GM12878 (cell line): ENCODE results near the gene TMEM229B. TPM values are rescaled to one million over a fixed set of nuclear protein-coding genes. Genes with fewer than 3 reads are reported as not detected.

ENCODE experiments used
- ATAC-seq: fragments of 200-7000 bp; cut with Tn5 transposase; 3 replicates; pipeline ENCODE4 v1.9.1; 2020; ENCODE audit warnings: mild to moderate bottlenecking, moderate library complexity
- BruUV-seq: library from RNA; stranded (reverse); fragments of 400-500 nt; replicated peaks from 2 replicates; lab custom pipeline; 2021; lab: Mats Ljungman, UMichigan
- CTCF ChIA-PET: fragments of 300-600 bp; sonication (Branson Sonifier 250); formaldehyde crosslinking; extraction: SDS; loops from one replicate; lab custom pipeline; 2021; ENCODE audit warnings: inconsistent platforms; lab: Yijun Ruan, JAX
- POLR2A ChIA-PET: fragments of 350-600 bp; formaldehyde crosslinking; extraction: SDS; loops from one replicate; lab custom pipeline; 2021; ENCODE audit warnings: inconsistent platforms; lab: Charles Lee
- RAD21 ChIA-PET: fragments of 300-600 bp; sonication (Branson Sonifier 250); formaldehyde crosslinking; loops from one replicate; lab custom pipeline; 2023; ENCODE audit warnings: antibody characterized with exemption; ENCODE audit not compliant: unreplicated experiment; lab: Charles Lee
- SMC1A ChIA-PET: fragments of 300-600 bp; sonication (Branson Sonifier 250); formaldehyde crosslinking; loops from one replicate; lab custom pipeline; 2023; ENCODE audit not compliant: unreplicated experiment, uncharacterized antibody; lab: Charles Lee
- DNase-seq: peaks from one replicate; pipeline ENCODE4 v3.0.0-alpha.2; 2011; ENCODE audit warnings: low read depth, low spot score
- FAIRE-seq: peaks from 3 replicates; lab custom pipeline; 2011; peaks lifted over from hg19 to GRCh38; lab: Jason Lieb, UNC
- H2AFZ ChIP-seq: 2 replicates; pipeline ENCODE4 v1.6.0; 2011; ENCODE audit warnings: low read depth, low read length, control low read depth; ENCODE audit not compliant: control insufficient read depth
- H3K27ac ChIP-seq: 2 replicates; pipeline ENCODE4 v1.5.1; 2011; ENCODE audit warnings: control low read depth; ENCODE audit not compliant: control insufficient read depth, insufficient read depth
- H3K27me3 ChIP-seq, 2 experiments: replicated peaks in 1 of 2; 2 replicates each; pipeline versions ENCODE4 v1.6.0 to v1.6.1; 2011; ENCODE audit warnings: low read length in 1 of 2; ENCODE audit not compliant: control insufficient read depth in 2 of 2, insufficient read depth in 2 of 2
- H3K36me3 ChIP-seq, 2 experiments: 2 replicates each; pipeline ENCODE4 v1.5.1; 2011; ENCODE audit warnings: low read length in 1 of 2; ENCODE audit not compliant: control insufficient read depth in 2 of 2, insufficient read depth in 2 of 2
- H3K4me1 ChIP-seq: 2 replicates; pipeline ENCODE4 v1.6.1; 2011; ENCODE audit warnings: mild to moderate bottlenecking, low read length, moderate library complexity, mixed read lengths; ENCODE audit not compliant: control insufficient read depth, insufficient read depth
- H3K4me2 ChIP-seq: 2 replicates; pipeline ENCODE4 v1.6.0; 2011; ENCODE audit warnings: control low read depth; ENCODE audit not compliant: control insufficient read depth, insufficient read depth
- H3K4me3 ChIP-seq: fragments of 200-600 bp; sonication (generic); 2 replicates; pipeline ENCODE4 v1.5.1; 2016
- H3K79me2 ChIP-seq: 2 replicates; pipeline ENCODE4 v1.6.0; 2011; ENCODE audit warnings: low read length; ENCODE audit not compliant: control insufficient read depth, insufficient read depth
- H3K9ac ChIP-seq: 2 replicates; pipeline ENCODE4 v1.8.0; 2011; ENCODE audit warnings: low read length, control low read depth, mixed read lengths; ENCODE audit not compliant: control insufficient read depth, insufficient read depth
- H3K9me3 ChIP-seq: replicated peaks from 3 replicates; pipeline ENCODE4 v1.5.1; 2011; ENCODE audit warnings: mild to moderate bottlenecking, low read length; ENCODE audit not compliant: control insufficient read depth, insufficient read depth
- H4K20me1 ChIP-seq: 2 replicates; pipeline ENCODE4 v1.6.0; 2011; ENCODE audit not compliant: control insufficient read depth, insufficient read depth
- BMI1 ChIP-seq: fragments of 450-650 bp; IDR thresholded peaks from 2 replicates; pipeline ENCODE4 v1.6.1; 2016; ENCODE audit warnings: mild to moderate bottlenecking, moderate library complexity, borderline replicate concordance
- BRCA1 ChIP-seq: IDR thresholded peaks from 2 replicates; pipeline ENCODE4 v1.6.1; 2011; ENCODE audit warnings: low read depth, low read length, improper control_type of control experiment
- CHD4 ChIP-seq: fragments of 200-600 bp; sonication (generic); IDR thresholded peaks from 2 replicates; pipeline ENCODE4 v1.6.1; 2016; ENCODE audit warnings: mild to moderate bottlenecking
- CTCF ChIP-seq, 3 experiments: IDR thresholded peaks in 2 of 3; conservative IDR thresholded peaks in 1 of 3; 2 replicates each; pipeline ENCODE4 v1.5.1; 2011; ENCODE audit warnings: low read depth in 3 of 3, low read length in 3 of 3, mild to moderate bottlenecking in 3 of 3, control low read depth in 2 of 3, moderate library complexity in 2 of 3, inconsistent platforms in 1 of 3, mixed read lengths in 1 of 3; ENCODE audit not compliant: control insufficient read depth in 2 of 3, insufficient read depth in 1 of 3; ENCODE audit errors: extremely low read depth in 1 of 3
- IRF5 ChIP-seq: fragments of 450-650 bp; IDR thresholded peaks from 2 replicates; pipeline ENCODE4 v1.6.1; 2017; ENCODE audit warnings: borderline replicate concordance
- NFIC ChIP-seq: IDR thresholded peaks from 2 replicates; pipeline ENCODE4 v1.6.1; 2012; ENCODE audit warnings: low read depth, mild to moderate bottlenecking, inconsistent platforms, low read length, moderate library complexity
- NKRF ChIP-seq: fragments of 450-650 bp; conservative IDR thresholded peaks from 2 replicates; pipeline ENCODE4 v1.6.1; 2017; ENCODE audit warnings: mild to moderate bottlenecking, moderate library complexity
- RCOR1 ChIP-seq: conservative IDR thresholded peaks from 2 replicates; pipeline ENCODE4 v1.6.1; 2012; ENCODE audit warnings: low read depth, low read length, improper control_type of control experiment
- TBL1XR1 ChIP-seq: IDR thresholded peaks from 2 replicates; pipeline ENCODE4 v1.6.1; 2012; ENCODE audit warnings: low read depth, low read length, improper control_type of control experiment
- TCF7 ChIP-seq: IDR thresholded peaks from 2 replicates; pipeline ENCODE4 v1.6.1; 2014; ENCODE audit warnings: antibody characterized with exemption, borderline replicate concordance
- USF1 ChIP-seq: IDR thresholded peaks from 2 replicates; pipeline ENCODE4 v1.6.1; 2011; ENCODE audit warnings: borderline replicate concordance, low read depth, mild to moderate bottlenecking, moderate library complexity, mixed read lengths, low read length; ENCODE audit not compliant: insufficient read depth; ENCODE audit errors: extremely low read length
- WRNIP1 ChIP-seq: IDR thresholded peaks from 2 replicates; pipeline ENCODE4 v1.6.1; 2011; ENCODE audit warnings: low read depth, low read length, improper control_type of control experiment, borderline replicate concordance
- WGBS: methylation state at CpG from one replicate; pipeline ENCODE4 v1.1.6; 2016; ENCODE audit warnings: low lambda C conversion rate; ENCODE audit not compliant: insufficient replicate concordance, insufficient coverage; ENCODE audit errors: missing lambda C conversion rate; 5-methylcytosine and 5-hydroxymethylcytosine counted together
- in situ Hi-C: fragments of 300-500 bp; cut with MboI; formaldehyde crosslinking; loops from 9 replicates; pipeline ENCODE4 v1.14.3; 2018; ENCODE audit warnings: mixed read lengths
- intact Hi-C: fragments of 100-400 bp; cut with micrococcal nuclease; formaldehyde crosslinking; loops from one replicate; pipeline ENCODE4 v1.14.2; 2022; ENCODE audit not compliant: unreplicated experiment
- polyA plus RNA-seq, 11 experiments: library from polyadenylated mRNA; depleted of rRNA in 4 of 11; unstranded in 6 of 11; stranded (reverse) in 5 of 11; fragments of >200 nt; fragmentation: Nextera tagmentation in 4 of 11; fragmentation: Illumina TruSeq in 1 of 11; extraction: Ambion mirVana in 4 of 11; extraction: Trizol in 1 of 11; gene quantifications; 1 replicate in 1 of 11; 2 replicates in 10 of 11; pipeline versions ENCODE4 v1.2.1 to v1.2.3, GENCODE V29; 2011 to 2016; ENCODE audit warnings: inconsistent platforms in 2 of 11, missing spikeins in 2 of 11, low read depth in 1 of 11
- total RNA-seq, 4 experiments: library from RNA; depleted of rRNA in 3 of 4; stranded (reverse); fragments of >200 nt in 3 of 4; fragmentation: Illumina TruSeq in 1 of 4; extraction: Trizol in 1 of 4; gene quantifications; 2 replicates each; pipeline versions ENCODE4 v1.2.1 to v1.2.3, GENCODE V29; 2013 to 2021

TMEM229B gene
- total and polyA plus RNA-seq, 10 of the 15 experiments (the other 5 are each of a cell fraction or from before 2014, with no cell fraction given) = 0.24 to 5.3 (median 1.7) TPM

GRCh38 chr14:67510836-67511235, 22.3 kb upstream of the TMEM229B start:
- Histone ChIP-seq H3K9me3 (no peaks in the 10 kb centered on the region), H3K79me2 (no peaks in the 10 kb centered on the region), H3K4me3 (no peak overlapping the region), H4K20me1 (no peaks in the 10 kb centered on the region), H3K27me3 (no peaks in the 10 kb centered on the region; a peak in 1 of 4 replicates), H3K36me3 (no peaks in the 10 kb centered on the region), H3K4me1 (peaks cover 23% of the 10 kb centered on the region), H3K4me2 (no peak overlapping the region), H3K9ac (no peak overlapping the region), H3K27ac (no peak overlapping the region), H2AFZ (no peak overlapping the region)
- ChIA-PET RAD21 (interaction anchor here (0.8 kb wide), 1 partner anchor 60 kb away, joined by 3 read pairs; no protein-coding TSS in a partner anchor), SMC1A (interaction anchor here (1.3 kb wide), 1 partner anchor 86 kb away, joined by 5 read pairs; no protein-coding TSS in a partner anchor), CTCF (interaction anchor here (1.7 to 7.5 kb wide), 4 partner anchors 16 to 193 kb away, joined by 3 to 43 read pairs (median 12); no protein-coding TSS in a partner anchor), POLR2A (interaction anchor here (0.9 kb wide), 1 partner anchor 16 kb away, joined by 3 read pairs; no protein-coding TSS in a partner anchor)
- intact Hi-C loops (no loop called here), in situ Hi-C loops (no loop called here)
- no peak for TF ChIP-seq TBL1XR1
- no peak for TF ChIP-seq BMI1
- TF ChIP-seq IRF5 = no peak
- TF ChIP-seq WRNIP1 = no peak
- TF ChIP-seq NKRF = no peak
- no peak for TF ChIP-seq BRCA1
- TF ChIP-seq RCOR1 = no peak
- no peak for TF ChIP-seq CTCF (IDR thresholded peaks at IDR 0.05 in 2 of 3, conservative IDR thresholded peaks at IDR 0.05 in 1 of 3; ENCODE audit: control insufficient read depth in 2 of 3, extremely low read depth in 1 of 3, insufficient read depth in 1 of 3, low read depth in 3 of 3, low read length in 3 of 3)
- TF ChIP-seq NFIC = no peak
- no peak for TF ChIP-seq CHD4
- no peak for TF ChIP-seq TCF7
- TF ChIP-seq USF1 = no peak
- 17% methylated on average over 3 of the region's 3 CpGs for WGBS
- ATAC-seq (no peak), FAIRE-seq (no peak), DNase-seq (no peak)
- BruUV-seq = no TSS peak
